Thyroid gland (tissue), 4 donors: Measurements from ENCODE around the gene SNW1.

Source experiments
- CTCF ChIP-seq, 6 experiments: fragments of 200-600 bp in 3 of 6; fragments of 450-650 bp in 3 of 6; sonication (generic) in 3 of 6; IDR thresholded peaks; one replicate each; pipeline ENCODE4 v1.5.1; 2016 to 2019; ENCODE audit warnings: antibody characterized with exemption in 6 of 6, mild to moderate bottlenecking in 2 of 6, inconsistent platforms in 1 of 6, moderate library complexity in 1 of 6
- POLR2A ChIP-seq, 2 donors: fragments of 450-650 bp; IDR thresholded peaks; one replicate each; pipeline ENCODE4 v1.6.1; 2017; ENCODE audit warnings: antibody characterized with exemption in 2 of 2, mild to moderate bottlenecking in 2 of 2, moderate library complexity in 1 of 2

- TF ChIP-seq CTCF (IDR thresholded peaks at IDR 0.05) (no peak), POLR2A (IDR thresholded peaks at IDR 0.05) (no peak)
Observed at GRCh38 chr14:77722301-77722700, 38.7 kb downstream of the SNW1 start.
